K562 (cell line): ENCODE data around the gene BOD1L1. TPM values are rescaled to one million over a fixed set of nuclear protein-coding genes. Genes with fewer than 3 reads are reported as not detected.

Source experiments
- ATAC-seq: fragments of 200-7000 bp; cut with Tn5 transposase; 3 replicates; pipeline ENCODE4 v1.9.1; 2020; ENCODE audit warnings: moderate library complexity
- BruUV-seq: library from RNA; stranded (reverse); fragments of 400-500 nt; replicated peaks from 2 replicates; lab custom pipeline; 2021; lab: Mats Ljungman, UMichigan
- CTCF ChIA-PET: fragments of 300-600 bp; formaldehyde crosslinking; extraction: SDS; loops from one replicate; lab custom pipeline; 2021; ENCODE audit warnings: low intra/inter-chr PET ratio; lab: Yijun Ruan, JAX
- POLR2A ChIA-PET: fragments of 300-600, 350-650 bp; sonication (Branson Sonifier 250); formaldehyde crosslinking; extraction: SDS; loops from one replicate; lab custom pipeline; 2021; ENCODE audit warnings: antibody characterized with exemption, inconsistent platforms; lab: Yijun Ruan, JAX
- DNase-seq, 4 experiments: peaks; one replicate each; pipeline versions ENCODE4 v3.0.0 to v3.0.0-alpha.2; 2011 to 2018; ENCODE audit warnings: low spot score in 3 of 4, mixed read lengths in 3 of 4; ENCODE audit errors: extremely low read depth in 1 of 4
- FAIRE-seq: peaks from 2 replicates; lab custom pipeline; 2011; peaks lifted over from hg19 to GRCh38; lab: Jason Lieb, UNC
- H2AFZ ChIP-seq: 2 replicates; pipeline ENCODE4 v1.6.0; 2011; ENCODE audit warnings: low read depth, low read length, control low read depth, inconsistent platforms
- H3K27ac ChIP-seq: fragments of 200-600 bp; 3 replicates; pipeline ENCODE4 v1.8.0; 2011; ENCODE audit warnings: low read depth, mild to moderate bottlenecking, control low read depth, inconsistent platforms, low read length, moderate library complexity, mixed read lengths; ENCODE audit errors: extremely low read depth
- H3K27me3 ChIP-seq, 2 experiments: fragments of 300-600 bp in 1 of 2; 2 replicates in 1 of 2; 3 replicates in 1 of 2; pipeline versions ENCODE4 v1.6.0 to v1.8.0; 2011; ENCODE audit warnings: inconsistent platforms in 2 of 2, low read length in 2 of 2, mild to moderate bottlenecking in 1 of 2, mixed read lengths in 1 of 2, moderate library complexity in 1 of 2; ENCODE audit not compliant: control insufficient read depth in 2 of 2, insufficient read depth in 2 of 2
- H3K36me3 ChIP-seq: fragments of 300-600 bp; 3 replicates; pipeline ENCODE4 v1.8.0; 2011; ENCODE audit warnings: mild to moderate bottlenecking, low read length, inconsistent platforms; ENCODE audit not compliant: control insufficient read depth, insufficient read depth
- H3K4me1 ChIP-seq, 2 experiments: fragments of 200-600 bp in 1 of 2; replicated peaks in 1 of 2; 2 replicates in 1 of 2; 3 replicates in 1 of 2; pipeline versions ENCODE4 v1.5.1 to v1.8.0; 2011; ENCODE audit warnings: inconsistent platforms in 2 of 2, low read length in 2 of 2, mild to moderate bottlenecking in 1 of 2, mixed read lengths in 1 of 2, moderate library complexity in 1 of 2; ENCODE audit not compliant: control insufficient read depth in 2 of 2, insufficient read depth in 2 of 2
- H3K4me2 ChIP-seq: 2 replicates; pipeline ENCODE4 v1.6.1; 2011; ENCODE audit warnings: low read length, control low read depth, inconsistent platforms, mixed read lengths; ENCODE audit not compliant: insufficient read depth
- H3K4me3 ChIP-seq: fragments of 200-600 bp; sonication (generic), shearing (Covaris generic); 2 replicates; pipeline ENCODE4 v1.5.1; 2016; ENCODE audit warnings: control low read depth, inconsistent platforms
- H3K79me2 ChIP-seq: fragments of 200-600 bp; 3 replicates; pipeline ENCODE4 v1.8.0; 2011; ENCODE audit warnings: low read length, inconsistent platforms; ENCODE audit not compliant: control insufficient read depth, insufficient read depth
- H3K9ac ChIP-seq, 2 experiments: 2 replicates each; pipeline versions ENCODE4 v1.6.0 to v1.6.1; 2011; ENCODE audit warnings: low read depth in 2 of 2, low read length in 2 of 2, control low read depth in 1 of 2, inconsistent platforms in 1 of 2, mild to moderate bottlenecking in 1 of 2, mixed read lengths in 1 of 2; ENCODE audit not compliant: insufficient read depth in 1 of 2
- H3K9me1 ChIP-seq: one replicate; pipeline ENCODE4 v1.6.0; 2011; ENCODE audit warnings: inconsistent platforms, mild to moderate bottlenecking, low read length, moderate library complexity; ENCODE audit not compliant: control insufficient read depth, insufficient read depth
- H3K9me3 ChIP-seq: replicated peaks from 2 replicates; pipeline ENCODE4 v1.5.1; 2011; ENCODE audit warnings: low read depth, low read length, inconsistent platforms; ENCODE audit not compliant: control insufficient read depth, insufficient read depth
- H4K20me1 ChIP-seq: replicated peaks from 2 replicates; pipeline ENCODE4 v1.6.1; 2011; ENCODE audit warnings: low read length, inconsistent platforms, mixed read lengths; ENCODE audit not compliant: control insufficient read depth, insufficient read depth
- BCOR ChIP-seq: fragments of 450-650 bp; IDR thresholded peaks from 2 replicates; pipeline ENCODE4 v1.6.1; 2016
- CBX1 ChIP-seq: sonication (generic); IDR thresholded peaks from 2 replicates; pipeline ENCODE4 v1.6.1; 2016; ENCODE audit warnings: antibody characterized with exemption, low read depth, mild to moderate bottlenecking
- HDAC2 ChIP-seq: fragments of 450-650 bp; IDR thresholded peaks from 2 replicates; pipeline ENCODE4 v1.6.1; 2016; ENCODE audit warnings: mild to moderate bottlenecking
- HDAC6 ChIP-seq: IDR thresholded peaks from 2 replicates; pipeline ENCODE4 v1.6.1; 2012; ENCODE audit warnings: low read depth, mild to moderate bottlenecking, control low read depth, inconsistent platforms, low read length, moderate library complexity
- MTA2 ChIP-seq: fragments of 450-650 bp; IDR thresholded peaks from 2 replicates; pipeline ENCODE4 v1.6.1; 2016; ENCODE audit warnings: low read depth
- MYBL2 ChIP-seq, 2 experiments: fragments of 450-650 bp in 1 of 2; sonication (generic) in 1 of 2; formaldehyde crosslinking in 1 of 2; IDR thresholded peaks; 2 replicates each; pipeline versions ENCODE4 v1.6.1 to v1.8.1; 2017 to 2022; ENCODE audit warnings: borderline replicate concordance in 1 of 2, inconsistent platforms in 1 of 2, low read depth in 1 of 2, mild to moderate bottlenecking in 1 of 2, missing genetic modification reagents in 1 of 2, moderate library complexity in 1 of 2
- PRMT5 ChIP-seq: sonication (generic); formaldehyde crosslinking; IDR thresholded peaks from 2 replicates; pipeline ENCODE4 v1.5.0; 2020; ENCODE audit warnings: missing genetic modification reagents
- RB1 ChIP-seq: fragments of 450-650 bp; IDR thresholded peaks from 2 replicates; pipeline ENCODE4 v1.6.1; 2017; ENCODE audit warnings: low read depth, mild to moderate bottlenecking
- RFX1 ChIP-seq: fragments of 450-650 bp; IDR thresholded peaks from 2 replicates; pipeline ENCODE4 v1.6.1; 2016; ENCODE audit warnings: mild to moderate bottlenecking, moderate library complexity
- SMARCE1 ChIP-seq: fragments of 450-650 bp; IDR thresholded peaks from 2 replicates; pipeline ENCODE4 v1.7.1; 2016; ENCODE audit warnings: mild to moderate bottlenecking
- TAL1 ChIP-seq: fragments of 450-650 bp; IDR thresholded peaks from 2 replicates; pipeline ENCODE4 v1.6.1; 2016; ENCODE audit warnings: mild to moderate bottlenecking
- ZNF24 ChIP-seq: fragments of 450-650 bp; IDR thresholded peaks from 2 replicates; pipeline ENCODE4 v1.6.1; 2016
- ZNF77 ChIP-seq: fragments of 250-450 bp; sonication (Bioruptor Pico); IDR thresholded peaks from 2 replicates; pipeline ENCODE4 v1.5.0; 2020
- WGBS: fragments of 100-300 bp; shearing (Covaris generic); methylation state at CpG from one replicate; pipeline ENCODE4 v1.1.6; 2016; ENCODE audit warnings: low coverage, mixed read lengths; ENCODE audit not compliant: insufficient coverage; ENCODE audit errors: missing lambda C conversion rate; 5-methylcytosine and 5-hydroxymethylcytosine counted together
- in situ Hi-C: fragments of 300-500 bp; cut with MboI; formaldehyde crosslinking; loops from 4 replicates; pipeline ENCODE4 v1.15.0; 2018; ENCODE audit warnings: inconsistent platforms, mixed read lengths
- intact Hi-C: fragments of 100-400 bp; cut with micrococcal nuclease; formaldehyde crosslinking; loops from 2 replicates; pipeline ENCODE4 v1.14.2; 2022
- polyA plus RNA-seq, 8 experiments: library from polyadenylated mRNA; depleted of rRNA in 4 of 8; stranded (reverse) in 5 of 8; unstranded in 3 of 8; fragments of >200 nt; fragmentation: Nextera tagmentation in 2 of 8; fragmentation: Illumina TruSeq in 1 of 8; extraction: Ambion mirVana in 2 of 8; extraction: Trizol in 1 of 8; gene quantifications; 2 replicates each; pipeline versions ENCODE4 v1.2.1 to v1.2.3, GENCODE V29; 2011 to 2014; ENCODE audit warnings: inconsistent platforms in 1 of 8, missing spikeins in 1 of 8
- total RNA-seq, 7 experiments: library from RNA; depleted of rRNA in 6 of 7; stranded (reverse); fragments of >200 nt in 6 of 7; fragmentation: Illumina TruSeq in 2 of 7; extraction: Trizol in 2 of 7; gene quantifications; 2 replicates each; pipeline versions ENCODE4 v1.2.1 to v1.2.3, GENCODE V29; 2011 to 2021; ENCODE audit warnings: low replicate concordance in 1 of 7
- TF ChIP-seq, protein P1 (sequence below): fragments of 450-650 bp; IDR thresholded peaks from 2 replicates; pipeline ENCODE4 v1.6.1; 2018; ENCODE audit not compliant: partially characterized antibody
- TF ChIP-seq, protein P2 (sequence below): fragments of 450-650 bp; IDR thresholded peaks from 2 replicates; pipeline ENCODE4 v1.6.1; 2016; ENCODE audit warnings: mild to moderate bottlenecking
- TF ChIP-seq, protein P3 (sequence below): sonication (generic); IDR thresholded peaks from 2 replicates; pipeline ENCODE4 v1.6.1; 2016

The BOD1L1 gene
- total and polyA plus RNA-seq, 9 of the 15 experiments (the other 6 are each of a cell fraction or from before 2014, with no cell fraction given) = 4.8 to 23.2 (median 17.7) TPM

DNA sequence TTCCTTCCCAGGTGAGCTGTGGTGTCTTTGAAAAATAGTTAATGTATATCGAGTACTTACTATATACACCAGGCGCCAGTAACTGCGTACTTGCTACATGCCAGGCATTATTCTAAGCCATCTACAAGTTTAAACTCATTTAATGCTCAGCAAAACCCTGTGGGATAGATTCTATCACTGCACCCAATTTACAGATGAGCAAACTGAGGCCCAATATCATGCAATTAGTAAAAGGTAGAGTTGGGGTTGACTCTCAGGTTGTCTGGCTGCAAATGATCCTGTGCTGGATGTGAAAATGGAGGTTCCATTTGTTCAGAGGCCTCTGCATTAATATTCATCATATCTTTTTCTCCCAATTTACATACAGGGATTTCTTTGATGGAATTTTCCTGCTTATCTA, 100.9 kb downstream of the BOD1L1 start (continued):
- TF ChIP-seq ZNF24 (no peak), HDAC6 (no peak), ZNF77 (CRISPR knock-in tag) (no peak), PRMT5 (CRISPR knock-in tag) (no peak), HDAC2 (0 out of 2 replicates have a peak, but pooled peaks have one; percentile 28), RFX1 (no peak), CBX1 (no peak)
- TF ChIP-seq, all 486 proteins: peak for 7

DNA sequence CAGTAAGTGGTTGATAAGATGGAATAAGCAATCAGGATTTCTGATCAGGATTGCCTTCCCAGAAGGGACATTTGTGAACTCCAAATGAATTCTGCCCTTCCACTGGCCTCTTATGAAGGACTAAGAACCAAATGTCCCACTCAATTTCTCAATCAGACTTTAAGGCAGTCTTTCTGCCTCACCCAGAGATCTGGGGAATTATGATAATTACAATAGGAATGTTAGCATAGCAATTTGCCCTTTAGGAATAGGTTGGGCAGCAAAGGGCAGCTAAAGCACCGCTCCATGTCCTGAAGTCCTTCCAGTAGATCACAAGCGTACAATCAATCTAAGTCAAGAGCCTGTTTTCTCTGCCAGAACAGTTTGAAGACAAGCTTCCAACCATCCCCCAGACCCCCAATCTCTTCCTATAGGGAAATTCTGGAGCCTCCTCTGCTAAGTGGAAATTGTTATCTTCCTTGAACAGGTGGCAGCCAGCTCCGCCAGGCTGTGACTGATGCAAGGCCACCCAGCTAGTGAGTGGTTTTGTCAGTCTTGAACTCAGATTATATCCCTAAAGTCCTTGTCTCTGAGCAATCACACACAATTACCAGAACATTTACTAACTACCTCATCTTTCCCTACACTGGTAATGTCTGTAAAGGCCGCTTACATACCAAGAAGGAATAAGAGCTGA, 101.8 kb downstream of the BOD1L1 start:
- no peak overlapping the region for H2AFZ ChIP-seq
- WGBS = 12% methylated on average over 4 of the region's 4 CpGs
- no TSS peak for BruUV-seq
- no peaks in the 10 kb centered on the region for H3K36me3 ChIP-seq
- DNase-seq (peak in 2 of 4 experiments; percentile 28 to 65), FAIRE-seq (peak; percentile 44), ATAC-seq (peak; percentile 64)
- no peak overlapping the region for H3K9ac ChIP-seq
- H3K9me1 ChIP-seq = no peaks in the 10 kb centered on the region
- no peak overlapping the region for H3K27ac ChIP-seq
- peaks cover 5 to 21% of the 10 kb centered on the region in 2 experiments; a peak in 4 of 5 replicates for H3K4me1 ChIP-seq
- H3K4me2 ChIP-seq = no peak overlapping the region
- intact Hi-C loops = no loop called here
- ChIA-PET POLR2A (interaction anchor here (0.6 to 1.2 kb wide), 3 partner anchors 9 to 57 kb away, joined by 3 read pairs; no protein-coding TSS in a partner anchor), CTCF (no interaction called here)
- H3K4me3 ChIP-seq = no peak overlapping the region
- no peaks in the 10 kb centered on the region for H4K20me1 ChIP-seq
- no peaks in the 10 kb centered on the region for H3K79me2 ChIP-seq
- in situ Hi-C loops = no loop called here
- no peaks in the 10 kb centered on the region for H3K9me3 ChIP-seq
- H3K27me3 ChIP-seq = peaks cover 4 to 42% of the 10 kb centered on the region in 2 experiments; a peak in 4 of 5 replicates
- no peak for TF ChIP-seq BCOR
- peak; percentile 58 for TF ChIP-seq MTA2
- no peak for TF ChIP-seq SMARCE1
- no peak for TF ChIP-seq MYBL2 (IDR thresholded peaks at IDR 0.05; ENCODE audit: low read depth)
- no peak for TF ChIP-seq MYBL2 (CRISPR knock-in tag; IDR thresholded peaks at IDR 0.05; ENCODE audit: borderline replicate concordance)
- no peak for TF ChIP-seq RB1
- TF ChIP-seq, protein P1, sequence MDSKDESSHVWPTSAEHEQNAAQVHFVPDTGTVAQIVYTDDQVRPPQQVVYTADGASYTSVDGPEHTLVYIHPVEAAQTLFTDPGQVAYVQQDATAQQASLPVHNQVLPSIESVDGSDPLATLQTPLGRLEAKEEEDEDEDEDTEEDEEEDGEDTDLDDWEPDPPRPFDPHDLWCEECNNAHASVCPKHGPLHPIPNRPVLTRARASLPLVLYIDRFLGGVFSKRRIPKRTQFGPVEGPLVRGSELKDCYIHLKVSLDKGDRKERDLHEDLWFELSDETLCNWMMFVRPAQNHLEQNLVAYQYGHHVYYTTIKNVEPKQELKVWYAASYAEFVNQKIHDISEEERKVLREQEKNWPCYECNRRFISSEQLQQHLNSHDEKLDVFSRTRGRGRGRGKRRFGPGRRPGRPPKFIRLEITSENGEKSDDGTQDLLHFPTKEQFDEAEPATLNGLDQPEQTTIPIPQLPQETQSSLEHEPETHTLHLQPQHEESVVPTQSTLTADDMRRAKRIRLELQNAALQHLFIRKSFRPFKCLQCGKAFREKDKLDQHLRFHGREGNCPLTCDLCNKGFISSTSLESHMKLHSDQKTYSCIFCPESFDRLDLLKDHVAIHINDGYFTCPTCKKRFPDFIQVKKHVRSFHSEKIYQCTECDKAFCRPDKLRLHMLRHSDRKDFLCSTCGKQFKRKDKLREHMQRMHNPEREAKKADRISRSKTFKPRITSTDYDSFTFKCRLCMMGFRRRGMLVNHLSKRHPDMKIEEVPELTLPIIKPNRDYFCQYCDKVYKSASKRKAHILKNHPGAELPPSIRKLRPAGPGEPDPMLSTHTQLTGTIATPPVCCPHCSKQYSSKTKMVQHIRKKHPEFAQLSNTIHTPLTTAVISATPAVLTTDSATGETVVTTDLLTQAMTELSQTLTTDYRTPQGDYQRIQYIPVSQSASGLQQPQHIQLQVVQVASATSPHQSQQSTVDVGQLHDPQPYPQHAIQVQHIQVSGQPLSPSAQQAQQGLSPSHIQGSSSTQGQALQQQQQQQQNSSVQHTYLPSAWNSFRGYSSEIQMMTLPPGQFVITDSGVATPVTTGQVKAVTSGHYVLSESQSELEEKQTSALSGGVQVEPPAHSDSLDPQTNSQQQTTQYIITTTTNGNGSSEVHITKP = no peak
- TF ChIP-seq TAL1 = peak; percentile 80
- TF ChIP-seq, protein P2, sequence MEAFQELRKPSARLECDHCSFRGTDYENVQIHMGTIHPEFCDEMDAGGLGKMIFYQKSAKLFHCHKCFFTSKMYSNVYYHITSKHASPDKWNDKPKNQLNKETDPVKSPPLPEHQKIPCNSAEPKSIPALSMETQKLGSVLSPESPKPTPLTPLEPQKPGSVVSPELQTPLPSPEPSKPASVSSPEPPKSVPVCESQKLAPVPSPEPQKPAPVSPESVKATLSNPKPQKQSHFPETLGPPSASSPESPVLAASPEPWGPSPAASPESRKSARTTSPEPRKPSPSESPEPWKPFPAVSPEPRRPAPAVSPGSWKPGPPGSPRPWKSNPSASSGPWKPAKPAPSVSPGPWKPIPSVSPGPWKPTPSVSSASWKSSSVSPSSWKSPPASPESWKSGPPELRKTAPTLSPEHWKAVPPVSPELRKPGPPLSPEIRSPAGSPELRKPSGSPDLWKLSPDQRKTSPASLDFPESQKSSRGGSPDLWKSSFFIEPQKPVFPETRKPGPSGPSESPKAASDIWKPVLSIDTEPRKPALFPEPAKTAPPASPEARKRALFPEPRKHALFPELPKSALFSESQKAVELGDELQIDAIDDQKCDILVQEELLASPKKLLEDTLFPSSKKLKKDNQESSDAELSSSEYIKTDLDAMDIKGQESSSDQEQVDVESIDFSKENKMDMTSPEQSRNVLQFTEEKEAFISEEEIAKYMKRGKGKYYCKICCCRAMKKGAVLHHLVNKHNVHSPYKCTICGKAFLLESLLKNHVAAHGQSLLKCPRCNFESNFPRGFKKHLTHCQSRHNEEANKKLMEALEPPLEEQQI = no peak
- TF ChIP-seq, protein P3, sequence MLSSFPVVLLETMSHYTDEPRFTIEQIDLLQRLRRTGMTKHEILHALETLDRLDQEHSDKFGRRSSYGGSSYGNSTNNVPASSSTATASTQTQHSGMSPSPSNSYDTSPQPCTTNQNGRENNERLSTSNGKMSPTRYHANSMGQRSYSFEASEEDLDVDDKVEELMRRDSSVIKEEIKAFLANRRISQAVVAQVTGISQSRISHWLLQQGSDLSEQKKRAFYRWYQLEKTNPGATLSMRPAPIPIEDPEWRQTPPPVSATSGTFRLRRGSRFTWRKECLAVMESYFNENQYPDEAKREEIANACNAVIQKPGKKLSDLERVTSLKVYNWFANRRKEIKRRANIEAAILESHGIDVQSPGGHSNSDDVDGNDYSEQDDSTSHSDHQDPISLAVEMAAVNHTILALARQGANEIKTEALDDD = peak; percentile 89
